ENCODE measurements around the gene MAP2. TPM values are rescaled to one million over a fixed set of nuclear protein-coding genes. Genes with fewer than 3 reads are reported as not detected.

Gene MAP2
- total RNA-seq, 1 experiment from 2014 or later = 7.6 TPM

DNA sequence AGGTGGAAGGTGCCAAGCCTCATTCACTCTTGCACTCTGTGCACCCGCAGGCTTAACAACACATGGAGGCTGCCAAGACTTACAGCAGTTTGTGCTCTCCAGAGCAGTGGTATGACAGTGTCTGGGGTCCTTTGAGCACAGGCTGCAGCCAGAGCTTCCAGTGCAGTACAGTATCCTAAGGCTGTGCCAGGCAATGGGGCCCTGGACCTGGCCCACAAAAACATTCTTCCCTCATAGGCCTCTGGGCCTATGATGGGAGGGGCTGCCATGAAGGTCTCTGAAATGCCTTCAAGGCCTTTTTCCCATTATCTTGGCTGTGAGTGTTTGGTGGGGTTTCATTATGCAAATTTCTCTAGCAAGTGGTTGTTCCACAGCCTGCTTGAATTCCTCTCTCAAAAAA lies 74.8 kb downstream of the MAP2 start:
- ChIA-PET POLR2A (no interaction called here), CTCF (no interaction called here)
- Mint-ChIP-seq H3K4me3 (no peak overlapping the region), H3K9me3 (peaks cover 20% of the 10 kb centered on the region), H3K4me1 (peaks cover 12% of the 10 kb centered on the region), H3K27ac (no peak overlapping the region), H3K36me3 (peaks cover 14% of the 10 kb centered on the region), H3K27me3 (ENCODE audit: low read depth) (peaks cover 17% of the 10 kb centered on the region)
- TF ChIP-seq, protein P1, sequence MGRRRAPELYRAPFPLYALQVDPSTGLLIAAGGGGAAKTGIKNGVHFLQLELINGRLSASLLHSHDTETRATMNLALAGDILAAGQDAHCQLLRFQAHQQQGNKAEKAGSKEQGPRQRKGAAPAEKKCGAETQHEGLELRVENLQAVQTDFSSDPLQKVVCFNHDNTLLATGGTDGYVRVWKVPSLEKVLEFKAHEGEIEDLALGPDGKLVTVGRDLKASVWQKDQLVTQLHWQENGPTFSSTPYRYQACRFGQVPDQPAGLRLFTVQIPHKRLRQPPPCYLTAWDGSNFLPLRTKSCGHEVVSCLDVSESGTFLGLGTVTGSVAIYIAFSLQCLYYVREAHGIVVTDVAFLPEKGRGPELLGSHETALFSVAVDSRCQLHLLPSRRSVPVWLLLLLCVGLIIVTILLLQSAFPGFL (CRISPR knock-in tag; IDR thresholded peaks at IDR 0.05; ENCODE audit: borderline replicate concordance) = no peak
- TF ChIP-seq NR2C2 (CRISPR knock-in tag; IDR thresholded peaks at IDR 0.05) (no peak), CBFB (CRISPR knock-in tag; IDR thresholded peaks at IDR 0.05; ENCODE audit: low read depth) (no peak), ZNF138 (CRISPR knock-in tag; conservative IDR thresholded peaks at IDR 0.05) (no peak), MYBL2 (CRISPR knock-in tag; IDR thresholded peaks at IDR 0.05) (no peak), PRRX2 (CRISPR knock-in tag; IDR thresholded peaks at IDR 0.05) (no peak), TCF7 (CRISPR knock-in tag; IDR thresholded peaks at IDR 0.05; ENCODE audit: low read depth) (no peak), RORB (CRISPR knock-in tag; IDR thresholded peaks at IDR 0.05) (no peak)
- TF ChIP-seq, protein P2, sequence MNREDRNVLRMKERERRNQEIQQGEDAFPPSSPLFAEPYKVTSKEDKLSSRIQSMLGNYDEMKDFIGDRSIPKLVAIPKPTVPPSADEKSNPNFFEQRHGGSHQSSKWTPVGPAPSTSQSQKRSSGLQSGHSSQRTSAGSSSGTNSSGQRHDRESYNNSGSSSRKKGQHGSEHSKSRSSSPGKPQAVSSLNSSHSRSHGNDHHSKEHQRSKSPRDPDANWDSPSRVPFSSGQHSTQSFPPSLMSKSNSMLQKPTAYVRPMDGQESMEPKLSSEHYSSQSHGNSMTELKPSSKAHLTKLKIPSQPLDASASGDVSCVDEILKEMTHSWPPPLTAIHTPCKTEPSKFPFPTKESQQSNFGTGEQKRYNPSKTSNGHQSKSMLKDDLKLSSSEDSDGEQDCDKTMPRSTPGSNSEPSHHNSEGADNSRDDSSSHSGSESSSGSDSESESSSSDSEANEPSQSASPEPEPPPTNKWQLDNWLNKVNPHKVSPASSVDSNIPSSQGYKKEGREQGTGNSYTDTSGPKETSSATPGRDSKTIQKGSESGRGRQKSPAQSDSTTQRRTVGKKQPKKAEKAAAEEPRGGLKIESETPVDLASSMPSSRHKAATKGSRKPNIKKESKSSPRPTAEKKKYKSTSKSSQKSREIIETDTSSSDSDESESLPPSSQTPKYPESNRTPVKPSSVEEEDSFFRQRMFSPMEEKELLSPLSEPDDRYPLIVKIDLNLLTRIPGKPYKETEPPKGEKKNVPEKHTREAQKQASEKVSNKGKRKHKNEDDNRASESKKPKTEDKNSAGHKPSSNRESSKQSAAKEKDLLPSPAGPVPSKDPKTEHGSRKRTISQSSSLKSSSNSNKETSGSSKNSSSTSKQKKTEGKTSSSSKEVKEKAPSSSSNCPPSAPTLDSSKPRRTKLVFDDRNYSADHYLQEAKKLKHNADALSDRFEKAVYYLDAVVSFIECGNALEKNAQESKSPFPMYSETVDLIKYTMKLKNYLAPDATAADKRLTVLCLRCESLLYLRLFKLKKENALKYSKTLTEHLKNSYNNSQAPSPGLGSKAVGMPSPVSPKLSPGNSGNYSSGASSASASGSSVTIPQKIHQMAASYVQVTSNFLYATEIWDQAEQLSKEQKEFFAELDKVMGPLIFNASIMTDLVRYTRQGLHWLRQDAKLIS (CRISPR knock-in tag; IDR thresholded peaks at IDR 0.05; ENCODE audit: borderline replicate concordance) = no peak
- TF ChIP-seq, protein P3, sequence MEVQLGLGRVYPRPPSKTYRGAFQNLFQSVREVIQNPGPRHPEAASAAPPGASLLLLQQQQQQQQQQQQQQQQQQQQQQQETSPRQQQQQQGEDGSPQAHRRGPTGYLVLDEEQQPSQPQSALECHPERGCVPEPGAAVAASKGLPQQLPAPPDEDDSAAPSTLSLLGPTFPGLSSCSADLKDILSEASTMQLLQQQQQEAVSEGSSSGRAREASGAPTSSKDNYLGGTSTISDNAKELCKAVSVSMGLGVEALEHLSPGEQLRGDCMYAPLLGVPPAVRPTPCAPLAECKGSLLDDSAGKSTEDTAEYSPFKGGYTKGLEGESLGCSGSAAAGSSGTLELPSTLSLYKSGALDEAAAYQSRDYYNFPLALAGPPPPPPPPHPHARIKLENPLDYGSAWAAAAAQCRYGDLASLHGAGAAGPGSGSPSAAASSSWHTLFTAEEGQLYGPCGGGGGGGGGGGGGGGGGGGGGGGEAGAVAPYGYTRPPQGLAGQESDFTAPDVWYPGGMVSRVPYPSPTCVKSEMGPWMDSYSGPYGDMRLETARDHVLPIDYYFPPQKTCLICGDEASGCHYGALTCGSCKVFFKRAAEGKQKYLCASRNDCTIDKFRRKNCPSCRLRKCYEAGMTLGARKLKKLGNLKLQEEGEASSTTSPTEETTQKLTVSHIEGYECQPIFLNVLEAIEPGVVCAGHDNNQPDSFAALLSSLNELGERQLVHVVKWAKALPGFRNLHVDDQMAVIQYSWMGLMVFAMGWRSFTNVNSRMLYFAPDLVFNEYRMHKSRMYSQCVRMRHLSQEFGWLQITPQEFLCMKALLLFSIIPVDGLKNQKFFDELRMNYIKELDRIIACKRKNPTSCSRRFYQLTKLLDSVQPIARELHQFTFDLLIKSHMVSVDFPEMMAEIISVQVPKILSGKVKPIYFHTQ (CRISPR knock-in tag; IDR thresholded peaks at IDR 0.05) = no peak
- DNase-seq (ENCODE audit: low spot score) = no peak
- ATAC-seq = no peak

DNA sequence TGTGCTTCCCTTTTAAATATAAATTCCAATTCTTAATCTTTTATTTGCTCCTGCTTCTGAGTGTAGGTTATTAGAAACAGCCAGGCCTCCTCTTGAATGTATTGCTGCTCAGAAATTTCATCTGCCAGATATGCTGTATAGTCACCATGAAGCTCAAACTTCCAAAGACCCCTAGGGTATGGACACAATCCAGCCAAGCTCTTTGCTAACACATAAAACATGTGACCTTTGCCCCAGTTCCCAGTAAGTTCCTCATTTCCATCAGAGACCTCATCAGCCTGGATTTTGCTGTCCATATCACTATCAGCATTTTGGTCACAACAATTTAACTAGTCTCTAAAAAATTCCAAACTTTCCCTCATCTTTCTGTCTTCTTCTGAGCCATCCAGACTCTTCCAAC lies 75.2 kb downstream of the MAP2 start:
- ATAC-seq = no peak
- no peak overlapping the region for H3K4me3 Mint-ChIP-seq
- ChIA-PET CTCF (no interaction called here), POLR2A (no interaction called here)
- peaks cover 15% of the 10 kb centered on the region for H3K9me3 Mint-ChIP-seq
- peaks cover 21% of the 10 kb centered on the region for H3K27me3 Mint-ChIP-seq (ENCODE audit: low read depth)
- H3K36me3 Mint-ChIP-seq = peaks cover 14% of the 10 kb centered on the region
- H3K4me1 Mint-ChIP-seq = peaks cover 12% of the 10 kb centered on the region
- no peak overlapping the region for H3K27ac Mint-ChIP-seq
- TF ChIP-seq CBFB (CRISPR knock-in tag; IDR thresholded peaks at IDR 0.05; ENCODE audit: low read depth) (no peak), ESRRA (CRISPR knock-in tag; IDR thresholded peaks at IDR 0.05; ENCODE audit: borderline replicate concordance) (no peak), ZNF232 (CRISPR knock-in tag; IDR thresholded peaks at IDR 0.05) (no peak), RORB (CRISPR knock-in tag; IDR thresholded peaks at IDR 0.05) (no peak), MXD4 (CRISPR knock-in tag; IDR thresholded peaks at IDR 0.05; ENCODE audit: borderline replicate concordance) (no peak)
- DNase-seq (ENCODE audit: low spot score) = no peak

DNA sequence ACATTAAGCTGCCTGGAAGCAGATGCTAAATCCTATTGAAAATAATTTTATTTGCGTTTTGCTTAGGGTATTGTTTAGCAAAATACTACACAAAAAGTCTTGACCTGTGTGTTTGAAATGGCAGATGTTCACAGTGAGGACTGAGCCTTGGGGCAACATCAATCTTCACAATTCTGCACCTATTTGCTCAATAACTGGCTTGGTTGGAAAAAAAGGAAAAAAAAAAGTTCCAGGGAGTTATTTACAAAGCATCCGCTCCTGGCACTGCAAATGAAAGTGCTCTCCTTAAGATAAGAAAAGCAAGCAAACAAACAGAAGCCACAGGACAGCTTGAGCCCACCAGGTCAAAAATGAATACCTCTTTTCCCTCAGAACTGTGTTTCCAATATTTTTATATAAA lies 77.7 kb downstream of the MAP2 start:
- peaks cover 11% of the 10 kb centered on the region for H3K9me3 Mint-ChIP-seq
- DNase-seq (ENCODE audit: low spot score) = no peak
- peaks cover 12% of the 10 kb centered on the region for H3K4me1 Mint-ChIP-seq
- peaks cover 27% of the 10 kb centered on the region for H3K27me3 Mint-ChIP-seq (ENCODE audit: low read depth)
- ChIA-PET POLR2A (no interaction called here), CTCF (no interaction called here)
- no peak overlapping the region for H3K27ac Mint-ChIP-seq
- H3K36me3 Mint-ChIP-seq = peaks cover 9% of the 10 kb centered on the region
- ATAC-seq = no peak
- no peak overlapping the region for H3K4me3 Mint-ChIP-seq
- TF ChIP-seq JAZF1 (CRISPR knock-in tag; IDR thresholded peaks at IDR 0.05) = no peak
- TF ChIP-seq RELA (CRISPR knock-in tag; IDR thresholded peaks at IDR 0.05; ENCODE audit: borderline replicate concordance) = no peak
- TF ChIP-seq, protein P4, sequence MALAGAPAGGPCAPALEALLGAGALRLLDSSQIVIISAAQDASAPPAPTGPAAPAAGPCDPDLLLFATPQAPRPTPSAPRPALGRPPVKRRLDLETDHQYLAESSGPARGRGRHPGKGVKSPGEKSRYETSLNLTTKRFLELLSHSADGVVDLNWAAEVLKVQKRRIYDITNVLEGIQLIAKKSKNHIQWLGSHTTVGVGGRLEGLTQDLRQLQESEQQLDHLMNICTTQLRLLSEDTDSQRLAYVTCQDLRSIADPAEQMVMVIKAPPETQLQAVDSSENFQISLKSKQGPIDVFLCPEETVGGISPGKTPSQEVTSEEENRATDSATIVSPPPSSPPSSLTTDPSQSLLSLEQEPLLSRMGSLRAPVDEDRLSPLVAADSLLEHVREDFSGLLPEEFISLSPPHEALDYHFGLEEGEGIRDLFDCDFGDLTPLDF (CRISPR knock-in tag; IDR thresholded peaks at IDR 0.05) = no peak
- TF ChIP-seq ZBTB21 (CRISPR knock-in tag; IDR thresholded peaks at IDR 0.05; ENCODE audit: borderline replicate concordance) = no peak
- TF ChIP-seq, protein P5, sequence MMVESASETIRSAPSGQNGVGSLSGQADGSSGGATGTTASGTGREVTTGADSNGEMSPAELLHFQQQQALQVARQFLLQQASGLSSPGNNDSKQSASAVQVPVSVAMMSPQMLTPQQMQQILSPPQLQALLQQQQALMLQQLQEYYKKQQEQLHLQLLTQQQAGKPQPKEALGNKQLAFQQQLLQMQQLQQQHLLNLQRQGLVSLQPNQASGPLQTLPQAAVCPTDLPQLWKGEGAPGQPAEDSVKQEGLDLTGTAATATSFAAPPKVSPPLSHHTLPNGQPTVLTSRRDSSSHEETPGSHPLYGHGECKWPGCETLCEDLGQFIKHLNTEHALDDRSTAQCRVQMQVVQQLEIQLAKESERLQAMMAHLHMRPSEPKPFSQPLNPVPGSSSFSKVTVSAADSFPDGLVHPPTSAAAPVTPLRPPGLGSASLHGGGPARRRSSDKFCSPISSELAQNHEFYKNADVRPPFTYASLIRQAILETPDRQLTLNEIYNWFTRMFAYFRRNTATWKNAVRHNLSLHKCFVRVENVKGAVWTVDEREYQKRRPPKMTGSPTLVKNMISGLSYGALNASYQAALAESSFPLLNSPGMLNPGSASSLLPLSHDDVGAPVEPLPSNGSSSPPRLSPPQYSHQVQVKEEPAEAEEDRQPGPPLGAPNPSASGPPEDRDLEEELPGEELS (CRISPR knock-in tag; IDR thresholded peaks at IDR 0.05) = no peak
- TF ChIP-seq NR2C2 (CRISPR knock-in tag; IDR thresholded peaks at IDR 0.05) = no peak
- no peak for TF ChIP-seq CBFB (CRISPR knock-in tag; IDR thresholded peaks at IDR 0.05; ENCODE audit: low read depth)
- no peak for TF ChIP-seq NR3C1 (CRISPR knock-in tag; conservative IDR thresholded peaks at IDR 0.05; ENCODE audit: low read depth)
- TF ChIP-seq GABPB1 (CRISPR knock-in tag; IDR thresholded peaks at IDR 0.05) = no peak
- no peak for TF ChIP-seq ELF4 (CRISPR knock-in tag; IDR thresholded peaks at IDR 0.05; ENCODE audit: low read depth)
- TF ChIP-seq, protein P6, sequence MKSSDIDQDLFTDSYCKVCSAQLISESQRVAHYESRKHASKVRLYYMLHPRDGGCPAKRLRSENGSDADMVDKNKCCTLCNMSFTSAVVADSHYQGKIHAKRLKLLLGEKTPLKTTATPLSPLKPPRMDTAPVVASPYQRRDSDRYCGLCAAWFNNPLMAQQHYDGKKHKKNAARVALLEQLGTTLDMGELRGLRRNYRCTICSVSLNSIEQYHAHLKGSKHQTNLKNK (CRISPR knock-in tag; IDR thresholded peaks at IDR 0.05) = no peak
